Upper lobe of right lung (tissue), 1 donor: ENCODE data around the gene PLEKHO2. TPM values are rescaled to one million over a fixed set of nuclear protein-coding genes. Genes with fewer than 3 reads are reported as not detected.

Source experiments
- ATAC-seq: fragments of 200-7000 bp; cut with Tn5 transposase; one replicate; pipeline ENCODE4 v1.9.1; 2020; ENCODE audit warnings: mild to moderate bottlenecking, moderate library complexity
- DNase-seq: peaks from one replicate; pipeline ENCODE4 v3.0.0-alpha.2; 2020
- H3K27ac ChIP-seq: fragments of 200-600 bp; one replicate; pipeline ENCODE4 v1.8.0; 2022
- H3K27me3 ChIP-seq: fragments of 200-600 bp; one replicate; pipeline ENCODE4 v1.8.0; 2022; ENCODE audit warnings: mild to moderate bottlenecking
- H3K36me3 ChIP-seq: fragments of 200-600 bp; one replicate; pipeline ENCODE4 v1.8.0; 2022
- H3K4me1 ChIP-seq: fragments of 200-600 bp; one replicate; pipeline ENCODE4 v1.8.0; 2022
- H3K4me3 ChIP-seq: fragments of 200-600 bp; one replicate; pipeline ENCODE4 v1.8.0; 2022; ENCODE audit warnings: mild to moderate bottlenecking
- H3K9me3 ChIP-seq: fragments of 200-600 bp; one replicate; pipeline ENCODE4 v1.8.0; 2022
- CTCF ChIP-seq: fragments of 200-600 bp; IDR thresholded peaks from one replicate; pipeline ENCODE4 v1.8.0; 2022; ENCODE audit warnings: antibody characterized with exemption
- intact Hi-C: fragments of 100-400 bp; cut with DNase I; formaldehyde crosslinking; loops from one replicate; pipeline ENCODE4 v1.11.0; 2022
- total RNA-seq: library from RNA; stranded (reverse); fragmentation: NEBNext Ultra II Directional; extraction: Animal tissue kit (Norgen Biotek cat#: 25700); gene quantifications from one replicate; pipeline ENCODE4 v1.2.1, GENCODE V29; 2021
- donor health status: DM: no; HTN: yes; CAD: no; lungs with severe emphysema.

The PLEKHO2 gene
- total RNA-seq, 1 donor from 2014 or later = 62.8 TPM

- ATAC-seq = no peak
- H3K27ac ChIP-seq = no peak overlapping the region
- no peak for DNase-seq
- no peak overlapping the region for H3K4me3 ChIP-seq
- H3K27me3 ChIP-seq = no peaks in the 10 kb centered on the region
- intact Hi-C loops = no loop called here
- H3K9me3 ChIP-seq = no peaks in the 10 kb centered on the region
- no peak for TF ChIP-seq CTCF
- H3K4me1 ChIP-seq = peaks cover 59% of the 10 kb centered on the region
- H3K36me3 ChIP-seq = peaks cover 72% of the 10 kb centered on the region
Measured at GRCh38 chr15:64861331-64861730, 19.6 kb downstream of the PLEKHO2 start.

GRCh38 chr15:64861960-64862359 lies 20.2 kb downstream of the PLEKHO2 start:
- DNase-seq (no peak), ATAC-seq (no peak)
- TF ChIP-seq CTCF = no peak
- Histone ChIP-seq H3K36me3 (peaks cover 76% of the 10 kb centered on the region), H3K27ac (no peak overlapping the region), H3K9me3 (no peaks in the 10 kb centered on the region), H3K4me1 (peaks cover 52% of the 10 kb centered on the region), H3K27me3 (no peaks in the 10 kb centered on the region), H3K4me3 (no peak overlapping the region)
- intact Hi-C loops = no loop called here

- H3K4me1 ChIP-seq = peaks cover 48% of the 10 kb centered on the region
- H3K27me3 ChIP-seq = no peaks in the 10 kb centered on the region
- no peak overlapping the region for H3K4me3 ChIP-seq
- no peak for TF ChIP-seq CTCF
- no peak overlapping the region for H3K27ac ChIP-seq
- intact Hi-C loops = no loop called here
- peaks cover 80% of the 10 kb centered on the region for H3K36me3 ChIP-seq
- DNase-seq = no peak
- no peak for ATAC-seq
- no peaks in the 10 kb centered on the region for H3K9me3 ChIP-seq
Measured at GRCh38 chr15:64862408-64862807, 20.7 kb downstream of the PLEKHO2 start.

- H3K36me3 ChIP-seq = peaks cover 81% of the 10 kb centered on the region
- TF ChIP-seq CTCF = no peak
- no peaks in the 10 kb centered on the region for H3K9me3 ChIP-seq
- H3K27me3 ChIP-seq = no peaks in the 10 kb centered on the region
- DNase-seq = no peak
- H3K4me1 ChIP-seq = peaks cover 31% of the 10 kb centered on the region
- H3K27ac ChIP-seq = no peak overlapping the region
- intact Hi-C loops = no loop called here
- no peak overlapping the region for H3K4me3 ChIP-seq
- no peak for ATAC-seq
Measured at GRCh38 chr15:64864068-64864467, 22.4 kb downstream of the PLEKHO2 start.

GRCh38 chr15:64865126-64865997 lies 23.6 kb downstream of the PLEKHO2 start:
- DNase-seq = no peak
- Histone ChIP-seq H3K4me1 (peaks cover 18% of the 10 kb centered on the region), H3K36me3 (peaks cover 68% of the 10 kb centered on the region), H3K27ac (no peak overlapping the region), H3K9me3 (no peaks in the 10 kb centered on the region), H3K4me3 (no peak overlapping the region), H3K27me3 (no peaks in the 10 kb centered on the region)
- ATAC-seq = no peak
- TF ChIP-seq CTCF = no peak
- intact Hi-C loops = no loop called here
